Omental fat pad (tissue), 4 donors: Measurements from ENCODE around the gene FLNC. TPM values are rescaled to one million over a fixed set of nuclear protein-coding genes. Genes with fewer than 3 reads are reported as not detected.

ENCODE experiments used
- ATAC-seq: fragments of 150-250 bp; one replicate; pipeline ENCODE4 v1.9.1; 2016; ENCODE audit warnings: mild to moderate bottlenecking, moderate library complexity; ENCODE audit not compliant: low FRiP score
- DNase-seq: peaks from one replicate; pipeline ENCODE4 v3.0.0-alpha.2; 2019; ENCODE audit warnings: low spot score
- total RNA-seq, 4 donors: library from RNA; depleted of rRNA; stranded (reverse); fragments of >200 nt; gene quantifications; one replicate each; pipeline ENCODE4 v1.1.0, GENCODE V29; 2016
- TF ChIP-seq, protein P1 (sequence below), 3 donors: fragments of 450-650 bp; IDR thresholded peaks; one replicate each; pipeline ENCODE4 v1.5.1; 2016 to 2017; ENCODE audit warnings: antibody characterized with exemption in 3 of 3, mild to moderate bottlenecking in 3 of 3, moderate library complexity in 2 of 3

Gene FLNC
- total RNA-seq, 4 donors from 2014 or later = 7.7 to 140 (median 25.5) TPM

DNA sequence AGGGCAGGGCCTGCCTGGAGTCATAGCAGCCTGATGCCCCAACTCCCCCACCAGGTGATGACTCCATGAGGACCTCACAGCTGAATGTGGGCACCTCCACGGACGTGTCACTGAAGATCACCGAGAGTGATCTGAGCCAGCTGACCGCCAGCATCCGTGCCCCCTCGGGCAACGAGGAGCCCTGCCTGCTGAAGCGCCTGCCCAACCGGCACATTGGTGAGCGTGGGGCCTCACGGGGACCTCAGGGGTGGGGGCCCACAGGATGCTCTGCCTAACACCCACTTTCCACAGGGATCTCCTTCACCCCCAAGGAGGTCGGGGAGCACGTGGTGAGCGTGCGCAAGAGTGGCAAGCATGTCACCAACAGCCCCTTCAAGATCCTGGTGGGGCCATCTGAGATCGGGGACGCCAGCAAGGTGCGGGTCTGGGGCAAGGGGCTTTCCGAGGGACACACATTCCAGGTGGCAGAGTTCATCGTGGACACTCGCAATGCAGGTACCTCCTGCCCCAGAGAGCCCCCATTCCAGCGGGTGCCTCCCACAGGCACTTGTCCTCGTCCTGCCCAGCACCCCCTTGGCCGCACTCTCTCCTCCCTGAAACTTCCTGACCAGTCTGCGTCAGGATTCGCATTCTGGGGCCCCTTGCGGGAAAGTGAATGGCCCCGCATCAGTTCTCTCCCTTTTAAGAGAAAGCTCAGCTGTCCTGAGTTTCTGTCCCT lies 22.5 kb downstream of the FLNC start:
- TF ChIP-seq, protein P1, sequence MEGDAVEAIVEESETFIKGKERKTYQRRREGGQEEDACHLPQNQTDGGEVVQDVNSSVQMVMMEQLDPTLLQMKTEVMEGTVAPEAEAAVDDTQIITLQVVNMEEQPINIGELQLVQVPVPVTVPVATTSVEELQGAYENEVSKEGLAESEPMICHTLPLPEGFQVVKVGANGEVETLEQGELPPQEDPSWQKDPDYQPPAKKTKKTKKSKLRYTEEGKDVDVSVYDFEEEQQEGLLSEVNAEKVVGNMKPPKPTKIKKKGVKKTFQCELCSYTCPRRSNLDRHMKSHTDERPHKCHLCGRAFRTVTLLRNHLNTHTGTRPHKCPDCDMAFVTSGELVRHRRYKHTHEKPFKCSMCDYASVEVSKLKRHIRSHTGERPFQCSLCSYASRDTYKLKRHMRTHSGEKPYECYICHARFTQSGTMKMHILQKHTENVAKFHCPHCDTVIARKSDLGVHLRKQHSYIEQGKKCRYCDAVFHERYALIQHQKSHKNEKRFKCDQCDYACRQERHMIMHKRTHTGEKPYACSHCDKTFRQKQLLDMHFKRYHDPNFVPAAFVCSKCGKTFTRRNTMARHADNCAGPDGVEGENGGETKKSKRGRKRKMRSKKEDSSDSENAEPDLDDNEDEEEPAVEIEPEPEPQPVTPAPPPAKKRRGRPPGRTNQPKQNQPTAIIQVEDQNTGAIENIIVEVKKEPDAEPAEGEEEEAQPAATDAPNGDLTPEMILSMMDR (IDR thresholded peaks at IDR 0.05) = no peak
- DNase-seq (no peak), ATAC-seq (no peak)

DNA sequence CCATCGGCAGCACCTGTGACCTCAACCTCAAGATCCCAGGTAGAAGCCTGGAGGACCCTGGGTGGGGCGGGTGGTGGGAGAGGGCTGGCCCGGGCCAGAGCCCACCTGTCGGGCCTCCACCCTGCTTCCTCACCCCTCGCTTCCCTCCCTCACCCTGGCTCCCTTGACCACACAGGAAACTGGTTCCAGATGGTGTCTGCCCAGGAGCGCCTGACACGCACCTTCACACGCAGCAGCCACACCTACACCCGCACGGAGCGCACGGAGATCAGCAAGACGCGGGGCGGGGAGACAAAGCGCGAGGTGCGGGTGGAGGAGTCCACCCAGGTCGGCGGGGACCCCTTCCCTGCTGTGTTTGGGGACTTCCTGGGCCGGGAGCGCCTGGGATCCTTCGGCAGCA lies 23.6 kb downstream of the FLNC start:
- TF ChIP-seq, protein P1 (IDR thresholded peaks at IDR 0.05) = no peak
- DNase-seq (no peak), ATAC-seq (no peak)

DNA sequence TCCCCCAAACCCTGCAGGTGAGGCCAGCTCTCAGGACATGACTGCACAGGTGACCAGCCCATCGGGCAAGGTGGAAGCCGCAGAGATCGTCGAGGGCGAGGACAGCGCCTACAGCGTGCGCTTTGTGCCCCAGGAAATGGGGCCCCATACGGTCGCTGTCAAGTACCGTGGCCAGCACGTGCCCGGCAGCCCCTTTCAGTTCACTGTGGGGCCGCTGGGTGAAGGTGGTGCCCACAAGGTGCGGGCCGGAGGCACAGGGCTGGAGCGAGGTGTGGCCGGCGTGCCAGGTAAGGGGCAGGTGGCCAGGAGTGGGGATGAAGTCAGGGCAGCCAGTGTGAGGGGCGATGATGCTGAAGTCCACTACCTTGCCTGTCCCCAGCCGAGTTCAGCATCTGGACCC lies 24.2 kb downstream of the FLNC start:
- ATAC-seq (no peak), DNase-seq (no peak)
- TF ChIP-seq, protein P1 (IDR thresholded peaks at IDR 0.05) = no peak

DNA sequence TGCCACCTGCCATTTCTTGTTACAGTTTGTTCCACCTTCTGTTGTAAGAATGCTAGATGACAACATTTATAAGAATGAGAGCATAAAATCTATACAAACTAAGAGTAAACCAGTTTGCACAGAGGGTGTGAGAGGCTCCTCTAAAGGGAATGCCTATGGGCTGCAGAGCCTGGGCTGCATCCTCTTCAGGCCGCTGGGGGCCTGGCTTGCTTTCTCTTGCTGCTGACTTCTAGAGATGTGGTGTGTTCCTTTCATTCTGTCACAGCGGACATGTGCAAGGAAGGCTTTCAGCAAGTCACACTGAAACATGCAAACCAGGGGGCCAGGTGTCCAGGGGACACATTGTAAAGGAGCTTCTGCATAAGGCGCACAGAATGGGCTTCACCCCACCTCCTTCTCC lies 25.4 kb downstream of the FLNC start:
- TF ChIP-seq, protein P1 (IDR thresholded peaks at IDR 0.05) = no peak
- no peak for ATAC-seq
- DNase-seq = no peak

DNA sequence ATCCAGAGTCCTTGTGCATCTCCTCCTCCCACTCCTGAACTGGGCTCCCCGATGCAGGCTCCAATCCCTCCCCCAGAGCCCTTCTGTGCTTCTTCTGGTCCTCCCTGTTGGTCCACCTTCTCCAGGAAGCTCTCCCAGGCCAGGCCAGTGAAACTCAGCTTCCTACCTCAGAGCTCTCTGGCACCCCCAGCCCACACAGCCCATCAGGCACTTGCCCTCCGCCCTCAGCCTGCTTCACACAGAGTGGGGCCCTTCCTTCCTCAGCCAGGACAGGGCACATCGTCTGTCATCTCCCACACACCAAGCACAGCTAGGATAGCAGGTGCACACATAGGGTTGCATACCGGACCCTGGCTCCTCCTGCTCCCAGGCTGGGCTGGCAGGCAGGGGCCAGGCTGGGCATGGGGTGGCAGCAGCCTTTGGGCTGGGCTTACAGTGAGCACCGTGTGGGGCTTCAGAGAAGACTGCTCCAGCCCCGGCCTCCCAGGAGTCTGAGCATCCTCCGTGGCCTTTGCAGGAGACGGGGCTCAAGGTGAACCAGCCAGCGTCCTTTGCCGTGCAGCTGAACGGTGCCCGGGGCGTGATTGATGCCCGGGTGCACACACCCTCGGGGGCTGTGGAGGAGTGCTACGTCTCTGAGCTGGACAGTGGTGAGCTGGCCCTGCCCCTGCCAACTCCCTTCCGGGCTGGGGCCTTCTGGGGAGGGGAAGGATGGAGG lies 26.0 kb downstream of the FLNC start:
- no peak for ATAC-seq
- TF ChIP-seq, protein P1 (IDR thresholded peaks at IDR 0.05) = no peak
- DNase-seq = no peak

DNA sequence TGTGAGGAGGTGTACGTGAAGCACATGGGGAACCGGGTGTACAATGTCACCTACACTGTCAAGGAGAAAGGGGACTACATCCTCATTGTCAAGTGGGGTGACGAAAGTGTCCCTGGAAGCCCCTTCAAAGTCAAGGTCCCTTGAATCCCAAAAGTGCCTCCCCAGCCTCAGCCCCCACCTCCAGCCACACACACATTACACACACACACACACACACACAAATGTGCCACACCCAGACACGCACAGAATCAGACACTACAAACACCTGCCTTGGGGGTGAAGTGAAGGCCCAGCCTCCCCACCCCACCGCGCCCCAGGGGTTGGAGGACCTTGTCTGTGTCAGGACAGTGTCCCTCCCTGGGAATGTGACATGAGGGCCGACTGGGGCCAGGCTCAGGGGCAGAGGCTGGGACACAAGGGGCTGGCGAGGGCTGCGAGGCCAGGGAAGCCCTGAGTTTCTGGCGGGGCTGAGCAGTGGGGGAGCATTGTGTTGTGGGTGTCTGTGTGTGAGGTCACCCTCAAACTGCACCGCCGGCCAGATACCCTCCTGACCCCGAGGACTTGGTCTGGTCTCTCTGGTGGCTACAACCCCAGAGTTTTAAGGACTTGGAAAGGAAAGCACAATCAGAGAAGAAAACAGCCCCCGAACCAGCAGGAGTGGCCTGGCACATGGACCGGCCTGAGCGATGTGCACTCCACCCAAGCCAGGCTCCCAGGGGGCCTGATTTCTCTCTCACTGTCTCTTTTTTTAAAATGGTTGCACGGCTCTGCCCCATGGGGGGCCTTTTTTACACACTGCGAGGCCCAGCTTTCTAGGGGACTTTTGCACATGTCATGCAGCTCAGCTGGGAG lies 28.4 kb downstream of the FLNC start:
- TF ChIP-seq, protein P1 (IDR thresholded peaks at IDR 0.05) = no peak
- no peak for DNase-seq
- ATAC-seq = no peak
